Right lobe of liver (tissue), 6 donors: ENCODE data around the gene HBD. TPM values are rescaled to one million over a fixed set of nuclear protein-coding genes. Genes with fewer than 3 reads are reported as not detected.

Source experiments
- ATAC-seq, 4 donors: fragments of 200-7000 bp; cut with Tn5 transposase; one replicate each; pipeline ENCODE4 v1.9.1; 2020; ENCODE audit warnings: mild to moderate bottlenecking in 4 of 4, moderate library complexity in 4 of 4
- DNase-seq, 3 donors: peaks; one replicate each; pipeline ENCODE4 v3.0.0-alpha.2; 2020
- H3K27ac ChIP-seq, 3 donors: fragments of 200-600 bp; one replicate each; pipeline ENCODE4 v1.8.0; 2022
- H3K27me3 ChIP-seq, 2 donors: fragments of 200-600 bp; one replicate each; pipeline ENCODE4 v1.8.0; 2022
- H3K36me3 ChIP-seq, 4 donors: fragments of 200-600 bp; sonication (generic) in 1 of 4; one replicate each; pipeline versions ENCODE4 v1.5.1 to v1.8.0; 2017 to 2022; ENCODE audit warnings: control low read depth in 1 of 4
- H3K4me1 ChIP-seq, 4 donors: fragments of 200-600 bp; sonication (generic) in 1 of 4; one replicate each; pipeline versions ENCODE4 v1.5.1 to v1.8.0; 2017 to 2022; ENCODE audit warnings: control low read depth in 1 of 4
- H3K4me3 ChIP-seq, 3 donors: fragments of 200-600 bp; one replicate each; pipeline ENCODE4 v1.8.0; 2022
- H3K9me3 ChIP-seq, 4 donors: fragments of 200-600 bp; sonication (generic) in 1 of 4; one replicate each; pipeline versions ENCODE4 v1.5.1 to v1.8.0; 2017 to 2022; ENCODE audit warnings: control low read depth in 1 of 4
- POLR2A ChIP-seq: fragments of 450-650 bp; IDR thresholded peaks from one replicate; pipeline ENCODE4 v1.6.1; 2017; ENCODE audit warnings: antibody characterized with exemption, mild to moderate bottlenecking
- WGBS: methylation state at CpG from one replicate; pipeline ENCODE4 v1.1.6; 2018; ENCODE audit warnings: low coverage, low lambda C conversion rate; ENCODE audit not compliant: insufficient coverage; ENCODE audit errors: missing lambda C conversion rate; 5-methylcytosine and 5-hydroxymethylcytosine counted together
- intact Hi-C, 2 donors: fragments of 100-400 bp; cut with DNase I; formaldehyde crosslinking; loops; one replicate each; pipeline versions ENCODE4 v1.11.2 to v1.14.1; 2022
- total RNA-seq, 6 experiments: library from RNA; depleted of rRNA in 2 of 6; stranded (reverse); fragments of >200 nt in 2 of 6; fragmentation: NEBNext Ultra II Directional in 3 of 6; extraction: Animal tissue kit (Norgen Biotek cat#: 25700) in 3 of 6; gene quantifications; one replicate each; pipeline versions ENCODE4 v1.1.0 to v1.2.4, GENCODE V29; 2016 to 2023
- TF ChIP-seq, protein P1 (sequence below), 4 donors: fragments of 200-600 bp in 3 of 4; fragments of 450-650 bp in 1 of 4; IDR thresholded peaks; one replicate each; pipeline versions ENCODE4 v1.5.1 to v1.8.0; 2016 to 2022; ENCODE audit warnings: antibody characterized with exemption in 4 of 4, mild to moderate bottlenecking in 2 of 4
- donor health status: DM: no; HTN: yes; CAD: no.
- donor health status: DM: no; HTN: no; CAD: no.
- donor health status: DM: no; HTN: no; CAD: no.
- donor health status: DM: no; HTN: yes; CAD: no.
- donor health status: DM: no; HTN: yes; CAD: no.

The HBD gene
- total RNA-seq, 6 experiments from 2014 or later, result 4.1 to 29.5 (median 9.7) TPM; not detected in 3

DNA sequence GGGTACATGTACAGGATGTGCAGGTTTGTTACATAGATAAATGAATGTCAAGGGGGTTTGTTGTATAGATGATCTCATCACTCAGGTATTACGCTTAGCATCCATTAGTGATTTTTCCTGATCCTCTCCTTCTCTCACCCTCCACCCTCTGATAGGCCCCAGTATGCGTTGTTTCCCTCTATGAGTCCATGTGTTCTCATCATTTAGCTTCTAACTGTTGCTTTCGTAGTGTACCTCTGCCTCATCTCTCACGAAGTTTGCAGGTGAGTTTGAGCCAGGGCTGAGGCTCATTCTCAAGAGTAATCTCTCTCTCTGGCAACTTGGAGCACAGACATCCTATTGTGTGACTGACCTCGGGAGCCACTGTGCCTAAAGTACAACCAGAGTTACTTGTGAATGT is 40.1 kb upstream of the HBD start:
- intact Hi-C loops, result no loop called here
- no peak for ATAC-seq

DNA sequence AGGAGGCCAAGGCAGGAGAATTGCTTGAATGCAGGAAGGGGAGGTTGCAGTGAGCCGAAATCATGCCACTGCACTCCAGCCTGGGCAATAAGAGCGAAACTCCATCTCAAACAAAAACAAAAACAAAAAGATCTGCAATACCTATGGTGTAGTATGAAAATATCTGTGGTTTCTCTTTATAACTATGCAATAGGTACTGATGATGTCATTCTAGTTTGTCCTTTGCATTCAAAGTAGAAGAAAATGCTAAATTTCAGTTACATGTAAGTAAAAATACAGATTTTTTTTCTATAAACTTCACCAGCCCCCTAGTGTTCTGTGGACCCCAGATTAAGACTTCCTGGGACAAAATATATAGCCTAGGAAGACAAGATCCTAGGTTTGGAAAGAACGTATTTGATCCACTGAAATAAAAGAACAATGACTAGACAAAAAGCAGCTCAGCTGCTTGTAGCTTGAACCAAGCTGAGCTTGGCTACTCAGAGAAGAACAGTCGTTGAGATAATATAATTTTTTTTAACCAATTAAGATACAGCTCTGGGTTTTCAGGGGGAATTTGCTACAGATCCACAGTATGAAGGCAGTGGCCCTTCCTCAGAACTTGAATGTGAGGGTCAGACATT is 38.2 kb upstream of the HBD start:
- H3K27me3 ChIP-seq, result no peaks in the 10 kb centered on the region
- H3K9me3 ChIP-seq, result no peaks in the 10 kb centered on the region
- no peak overlapping the region for H3K27ac ChIP-seq
- TF ChIP-seq, protein P1, sequence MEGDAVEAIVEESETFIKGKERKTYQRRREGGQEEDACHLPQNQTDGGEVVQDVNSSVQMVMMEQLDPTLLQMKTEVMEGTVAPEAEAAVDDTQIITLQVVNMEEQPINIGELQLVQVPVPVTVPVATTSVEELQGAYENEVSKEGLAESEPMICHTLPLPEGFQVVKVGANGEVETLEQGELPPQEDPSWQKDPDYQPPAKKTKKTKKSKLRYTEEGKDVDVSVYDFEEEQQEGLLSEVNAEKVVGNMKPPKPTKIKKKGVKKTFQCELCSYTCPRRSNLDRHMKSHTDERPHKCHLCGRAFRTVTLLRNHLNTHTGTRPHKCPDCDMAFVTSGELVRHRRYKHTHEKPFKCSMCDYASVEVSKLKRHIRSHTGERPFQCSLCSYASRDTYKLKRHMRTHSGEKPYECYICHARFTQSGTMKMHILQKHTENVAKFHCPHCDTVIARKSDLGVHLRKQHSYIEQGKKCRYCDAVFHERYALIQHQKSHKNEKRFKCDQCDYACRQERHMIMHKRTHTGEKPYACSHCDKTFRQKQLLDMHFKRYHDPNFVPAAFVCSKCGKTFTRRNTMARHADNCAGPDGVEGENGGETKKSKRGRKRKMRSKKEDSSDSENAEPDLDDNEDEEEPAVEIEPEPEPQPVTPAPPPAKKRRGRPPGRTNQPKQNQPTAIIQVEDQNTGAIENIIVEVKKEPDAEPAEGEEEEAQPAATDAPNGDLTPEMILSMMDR (IDR thresholded peaks at IDR 0.05), result no peak
- TF ChIP-seq POLR2A, result no peak
- no peak for DNase-seq
- no peak for ATAC-seq
- no peaks in the 10 kb centered on the region for H3K4me1 ChIP-seq
- H3K36me3 ChIP-seq, result no peaks in the 10 kb centered on the region
- intact Hi-C loops, result no loop called here
- no peak overlapping the region for H3K4me3 ChIP-seq
- 49% methylated on average over 4 of the region's 4 CpGs for WGBS

More for the DNA sequence above, 40.1 kb upstream of the HBD start:
- Histone ChIP-seq H3K4me3 (no peak overlapping the region), H3K27ac (no peak overlapping the region), H3K27me3 (no peaks in the 10 kb centered on the region), H3K36me3 (no peaks in the 10 kb centered on the region), H3K9me3 (no peaks in the 10 kb centered on the region), H3K4me1 (no peaks in the 10 kb centered on the region)
- no peak for DNase-seq
- WGBS, result 54% methylated on average over 5 of the region's 5 CpGs
- no peak for TF ChIP-seq POLR2A
- TF ChIP-seq, protein P1 (IDR thresholded peaks at IDR 0.05), result no peak

DNA sequence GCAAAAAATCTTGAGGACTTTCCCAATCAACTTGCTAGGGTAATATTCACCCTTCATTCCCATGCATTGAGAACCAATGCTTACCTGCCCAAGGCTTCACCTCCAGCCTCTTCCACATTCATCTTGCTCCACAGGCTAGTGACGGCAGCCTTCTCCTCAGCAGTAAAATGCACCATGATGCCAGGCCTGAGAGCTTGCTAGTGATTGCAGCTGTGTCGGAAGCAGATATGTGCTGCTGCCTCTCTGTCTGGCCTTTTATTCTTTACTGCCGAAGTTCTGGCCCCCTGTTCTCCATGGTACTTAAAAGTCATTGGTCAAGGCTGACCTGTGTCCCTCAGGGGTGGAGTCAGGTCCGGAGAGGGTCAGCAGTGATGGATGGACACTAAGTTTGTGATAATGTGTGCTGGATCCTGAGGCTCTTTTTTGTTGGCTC is 35.4 kb upstream of the HBD start, which contains the start of gene HBE1:
Gene HBE1, minus strand, starts transcription at position 231 of the 433 bp plus-strand sequence. Its CDS starts 55 bp downstream, at position 176.
- intact Hi-C loops, result no loop called here
- Histone ChIP-seq H3K9me3 (no peaks in the 10 kb centered on the region), H3K27ac (no peak within 1 kb of the TSS), H3K27me3 (no peaks in the 10 kb centered on the region), H3K4me3 (no peak within 1 kb of the TSS), H3K36me3 (no peaks in the 10 kb centered on the region), H3K4me1 (no peaks in the 10 kb centered on the region)
- 39% methylated on average over 4 of the region's 4 CpGs for WGBS
- ATAC-seq (no peak), DNase-seq (no peak)
- TF ChIP-seq, protein P1 (IDR thresholded peaks at IDR 0.05), result no peak
- no peak for TF ChIP-seq POLR2A

DNA sequence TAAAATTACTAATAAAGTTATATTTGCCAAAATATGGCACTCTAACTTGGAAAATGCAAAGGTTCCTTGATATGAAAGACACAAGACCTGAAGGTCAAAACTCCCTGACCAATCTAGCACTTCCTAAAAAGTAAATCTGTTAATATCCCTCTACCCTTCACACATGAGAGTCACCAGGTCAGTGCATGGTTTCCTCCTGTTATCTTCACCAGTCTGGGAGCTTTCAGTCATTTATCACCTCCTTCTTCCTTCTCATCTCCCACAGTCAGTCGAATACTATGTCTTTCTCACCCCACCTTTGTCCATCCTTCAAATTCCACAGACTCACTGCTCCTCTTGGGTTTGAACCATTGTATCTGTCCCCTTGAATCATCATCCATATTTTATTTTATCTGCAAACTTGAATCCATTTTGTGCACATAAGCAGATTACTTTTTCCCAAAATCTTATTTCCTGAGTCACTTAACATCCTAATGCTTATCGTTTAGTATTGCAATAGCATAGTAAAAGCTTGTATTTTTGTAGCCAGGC is 32.8 kb upstream of the HBD start:
- TF ChIP-seq, protein P1 (IDR thresholded peaks at IDR 0.05), result no peak
- no peak for TF ChIP-seq POLR2A
- H3K36me3 ChIP-seq, result no peaks in the 10 kb centered on the region
- H3K9me3 ChIP-seq, result no peaks in the 10 kb centered on the region
- intact Hi-C loops, result no loop called here
- no peak overlapping the region for H3K27ac ChIP-seq
- no peaks in the 10 kb centered on the region for H3K4me1 ChIP-seq
- ATAC-seq (no peak), DNase-seq (no peak)
- H3K27me3 ChIP-seq, result no peaks in the 10 kb centered on the region
- 55% methylated on average over 2 of the region's 2 CpGs for WGBS
- H3K4me3 ChIP-seq, result no peak overlapping the region
